GM19035 (cell line): ENCODE measurements around the gene CHCHD4.

ENCODE experiments used
- ATAC-seq: cut with Tn5 transposase; IDR thresholded peaks from one replicate; pipeline ENCODE4 v1.9.1; 2021; ENCODE audit not compliant: unreplicated experiment

Gene CHCHD4

DNA sequence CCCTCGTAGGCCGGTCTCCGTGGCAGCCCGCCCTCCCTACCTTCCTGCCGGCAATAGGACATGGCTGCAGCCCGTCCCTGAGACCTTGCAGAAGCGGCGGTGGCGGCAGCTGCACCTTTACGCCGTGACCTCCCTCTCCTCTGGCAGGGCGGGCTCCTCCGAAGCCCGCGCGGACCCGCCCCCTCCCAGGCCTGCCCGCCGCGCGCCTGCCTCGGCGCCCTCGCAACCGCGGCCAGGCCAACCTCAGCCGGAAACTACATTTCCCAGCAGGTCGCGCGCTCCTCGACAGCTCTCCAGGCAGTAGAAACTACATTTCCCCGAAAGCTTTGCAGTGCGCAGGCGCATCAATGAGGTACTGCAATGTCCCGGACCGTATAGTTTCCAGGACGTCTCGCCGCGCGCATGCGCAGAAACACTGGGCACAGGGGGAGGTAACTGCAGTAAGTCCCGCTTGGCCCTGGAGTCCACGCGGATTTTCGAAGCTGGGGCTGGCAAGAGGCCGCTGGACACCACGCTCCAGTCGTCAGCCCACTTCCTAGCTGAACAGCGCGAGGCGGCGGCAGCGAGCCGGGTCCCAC lies at the start of gene CHCHD4, which contains the start of gene TMEM43:
Gene CHCHD4, minus strand, starts transcription at position 256 of the 578 bp plus-strand sequence. Its CDS starts 194 bp downstream, at position 62.
Gene TMEM43, plus strand, starts transcription at position 438 of the 578 bp plus-strand sequence. CDS start 142 bp downstream, outside the sequence.
- peak; percentile 82 for ATAC-seq

DNA sequence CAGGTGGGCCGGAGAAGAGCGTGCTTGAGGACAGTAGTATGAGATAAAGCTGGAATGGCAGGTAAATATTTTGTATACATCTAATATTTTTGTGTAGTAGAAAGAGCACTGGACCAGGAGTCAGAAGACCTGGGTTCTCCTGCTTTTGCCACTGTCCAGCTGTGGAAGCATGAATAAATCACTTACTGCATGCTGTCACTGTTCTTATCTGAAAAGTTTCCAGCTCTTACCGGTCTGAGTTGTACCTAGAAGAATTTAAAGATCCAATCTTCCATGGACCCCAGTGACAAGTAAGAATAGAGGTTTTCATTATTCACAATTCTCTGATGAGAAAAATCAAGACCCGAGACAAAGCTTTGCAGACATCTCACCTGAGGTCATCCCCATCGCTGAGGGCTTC lies 47.8 kb upstream of the CHCHD4 start:
- ATAC-seq: no peak

DNA sequence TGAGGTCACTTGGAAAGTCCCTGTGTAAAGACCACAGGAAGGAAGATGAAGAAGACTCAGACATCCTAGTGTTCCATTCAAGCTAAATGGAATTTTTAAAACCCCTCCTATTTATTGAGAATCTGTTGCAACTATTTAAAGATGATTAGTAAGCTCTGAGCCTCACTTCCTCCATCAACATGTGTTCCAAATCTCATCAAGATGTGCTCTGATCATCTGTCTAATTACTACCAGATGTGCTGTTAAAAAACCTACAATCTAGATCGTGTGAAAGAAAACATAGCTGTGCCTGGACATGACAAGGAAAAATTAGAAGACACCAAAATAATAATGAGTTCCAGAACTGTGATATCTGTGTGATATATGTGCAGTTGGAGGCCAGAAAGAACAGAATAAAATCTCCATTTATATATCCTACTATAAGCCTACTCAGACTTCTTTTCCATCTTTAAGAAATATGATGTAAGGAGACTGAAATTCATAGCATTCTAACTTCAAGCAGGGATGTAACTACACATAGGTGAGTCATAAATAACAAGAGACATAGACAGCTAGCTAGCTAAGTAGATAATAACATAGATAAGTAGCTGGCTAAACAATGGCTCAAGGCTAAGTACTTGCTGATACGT lies 46.0 kb upstream of the CHCHD4 start:
- ATAC-seq: no peak

GRCh38 chr3:14169871-14170270 lies 45.2 kb upstream of the CHCHD4 start:
- ATAC-seq: no peak

DNA sequence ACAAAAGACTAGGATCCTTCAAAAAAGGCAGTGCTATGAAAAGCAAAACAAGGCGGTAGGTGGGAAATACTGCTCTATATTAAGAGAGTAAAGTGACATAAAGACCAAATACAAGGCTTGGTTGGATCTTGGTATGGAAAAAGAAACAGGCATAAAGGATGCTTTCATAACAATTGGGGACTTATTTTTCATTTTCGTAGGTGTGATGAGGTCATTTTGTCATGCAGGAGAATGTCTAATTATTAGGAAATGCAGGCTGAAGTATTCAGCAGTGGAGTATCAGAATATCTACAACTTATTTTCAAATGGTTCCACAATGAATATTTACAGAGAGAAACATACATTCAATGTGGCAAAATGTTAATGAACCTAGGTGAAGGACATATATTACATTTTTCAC lies 44.8 kb upstream of the CHCHD4 start:
- no peak for ATAC-seq

GRCh38 chr3:14166877-14167603 lies 42.4 kb upstream of the CHCHD4 start:
- no peak for ATAC-seq

DNA sequence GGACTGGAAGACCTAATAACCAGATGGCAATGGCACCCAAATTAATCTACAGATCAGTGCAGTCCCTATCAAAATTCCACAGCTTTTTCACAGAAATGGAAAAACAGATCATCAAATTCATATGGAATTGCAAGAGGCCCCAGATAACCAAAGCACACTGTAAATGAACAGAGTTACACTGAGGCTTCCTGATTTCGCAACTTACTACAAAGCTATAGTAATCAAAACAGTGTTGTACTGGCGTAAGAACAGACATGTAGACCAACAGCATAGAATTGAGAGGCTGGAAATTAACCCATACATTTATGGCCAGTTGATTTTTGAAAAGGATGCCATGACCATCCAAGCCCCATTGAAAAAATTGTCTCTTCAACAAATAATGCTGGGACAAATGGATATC lies 37.5 kb upstream of the CHCHD4 start:
- ATAC-seq: no peak

- ATAC-seq: no peak
Observed at GRCh38 chr3:14161282-14161681, 36.6 kb upstream of the CHCHD4 start.

DNA sequence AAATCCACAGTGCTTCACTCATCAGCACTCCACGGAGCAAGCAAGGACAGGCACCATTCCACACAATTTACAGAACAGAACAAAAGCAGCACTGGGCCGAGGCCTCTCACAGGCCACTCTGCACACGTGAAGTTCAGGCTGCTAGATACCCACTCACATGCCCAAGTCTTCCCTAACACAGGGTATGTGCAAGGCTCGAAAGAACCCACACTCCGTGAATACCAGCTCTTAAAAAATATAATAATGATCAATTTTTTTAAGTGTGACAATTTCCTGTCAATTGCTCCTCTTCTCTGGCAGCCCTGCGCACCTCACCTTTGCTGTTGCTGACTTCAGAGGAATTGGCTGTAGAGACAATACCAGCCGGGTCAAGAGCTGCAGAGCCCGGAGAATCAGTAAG lies 34.8 kb upstream of the CHCHD4 start:
- ATAC-seq: no peak

DNA sequence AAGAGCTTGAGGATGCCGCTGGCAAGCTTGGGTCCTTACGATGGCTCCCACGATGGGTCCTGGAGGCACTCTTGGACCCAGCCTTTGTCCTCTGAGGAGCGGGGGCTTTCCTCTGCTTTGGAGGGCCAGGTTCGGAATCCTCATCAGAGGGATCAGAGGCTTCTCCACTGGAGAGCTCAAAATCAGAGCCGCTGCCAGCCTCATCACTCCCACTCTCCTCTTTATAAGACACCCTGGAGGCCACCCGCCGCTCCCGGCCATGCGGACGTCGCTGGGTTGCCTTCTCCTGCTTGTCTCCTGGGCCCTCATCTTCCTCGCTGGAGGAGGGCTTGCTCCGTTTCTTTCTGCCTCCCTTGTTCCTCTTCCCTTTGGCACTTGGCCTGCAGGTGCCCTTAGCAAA lies 33.7 kb upstream of the CHCHD4 start:
- no peak for ATAC-seq

DNA sequence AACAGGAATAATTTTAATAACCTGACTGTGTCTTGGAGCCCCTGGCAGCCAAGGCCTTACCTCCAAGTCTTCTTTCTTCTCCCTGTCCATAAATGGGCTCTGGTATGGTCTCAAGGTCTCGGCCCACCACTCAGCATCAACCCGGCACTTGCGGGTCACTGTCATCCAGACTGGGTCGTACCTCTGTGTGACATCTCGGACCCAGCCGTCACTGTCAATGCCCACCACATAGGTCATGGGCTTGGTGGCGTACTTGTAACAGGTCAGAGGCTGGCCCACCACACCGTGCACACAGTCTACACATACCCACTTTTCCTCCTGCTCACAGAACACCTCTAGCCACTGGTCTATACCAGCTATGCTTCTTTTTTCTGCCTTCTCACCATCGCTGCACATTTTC lies 33.3 kb upstream of the CHCHD4 start:
- ATAC-seq: no peak

DNA sequence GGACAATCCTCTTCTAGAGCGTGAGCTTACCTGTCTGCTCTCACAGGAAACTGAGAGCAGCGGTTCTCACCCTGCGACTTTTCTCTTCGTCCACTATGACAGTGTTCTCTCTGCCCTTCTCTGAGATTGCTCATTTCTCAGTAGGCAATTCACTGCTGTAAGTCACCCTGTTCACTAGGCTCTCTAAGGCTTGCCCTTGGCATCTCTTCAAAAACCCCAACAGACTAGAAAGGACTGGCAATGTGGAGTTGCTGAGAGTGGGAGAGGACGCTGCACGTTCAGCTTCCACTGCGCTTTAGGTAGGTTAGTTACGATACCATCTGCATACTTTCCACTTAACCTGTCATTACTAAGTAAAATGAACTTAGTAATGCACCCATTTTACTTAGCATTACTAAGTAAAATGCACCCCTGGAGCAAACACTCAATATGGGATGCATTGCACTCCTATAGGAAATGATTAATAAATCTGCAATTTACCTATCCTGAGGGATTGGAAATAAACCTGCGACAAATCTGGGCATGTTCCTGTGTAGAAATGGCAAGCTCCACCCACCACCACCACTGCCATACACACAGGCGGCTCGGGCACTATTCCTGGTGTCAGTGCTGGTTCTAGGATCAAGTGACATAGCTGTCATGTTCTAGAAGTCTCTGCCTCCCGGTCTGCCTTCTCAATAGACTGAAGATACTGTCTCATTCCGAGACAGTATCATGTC lies 32.3 kb upstream of the CHCHD4 start:
- ATAC-seq: no peak

- ATAC-seq: no peak
Observed at GRCh38 chr3:14156201-14156600, 31.5 kb upstream of the CHCHD4 start.

DNA sequence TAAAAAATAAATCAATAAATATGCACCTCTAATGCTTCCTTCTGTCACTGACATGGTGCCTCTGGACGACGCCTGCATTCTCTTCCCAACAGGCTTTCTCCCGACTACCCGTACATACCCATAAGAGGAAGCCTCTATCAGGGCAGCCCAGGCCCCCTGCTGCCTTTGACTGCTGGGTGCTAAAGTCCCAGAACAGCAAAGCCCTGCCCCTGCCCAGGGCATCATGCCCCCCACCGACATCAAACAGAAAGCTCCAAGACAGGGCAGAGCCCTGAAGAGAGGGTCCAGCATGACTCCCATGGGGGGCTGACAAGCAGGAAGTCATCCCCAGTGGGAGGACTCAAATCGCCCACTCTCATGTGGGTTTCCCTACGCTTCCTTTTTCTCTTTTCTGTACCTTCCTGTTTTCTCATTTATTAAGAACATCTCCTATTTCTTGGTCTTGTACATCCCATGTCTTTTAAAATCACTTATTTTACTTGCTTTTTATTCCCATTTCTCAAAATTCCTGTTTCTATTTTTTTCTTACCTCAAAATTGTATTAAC lies 30.3 kb upstream of the CHCHD4 start:
- ATAC-seq: no peak

- ATAC-seq: no peak
Observed at GRCh38 chr3:14154276-14154675, 29.6 kb upstream of the CHCHD4 start.

GRCh38 chr3:14153663-14154062 lies 29.0 kb upstream of the CHCHD4 start:
- ATAC-seq: no peak

DNA sequence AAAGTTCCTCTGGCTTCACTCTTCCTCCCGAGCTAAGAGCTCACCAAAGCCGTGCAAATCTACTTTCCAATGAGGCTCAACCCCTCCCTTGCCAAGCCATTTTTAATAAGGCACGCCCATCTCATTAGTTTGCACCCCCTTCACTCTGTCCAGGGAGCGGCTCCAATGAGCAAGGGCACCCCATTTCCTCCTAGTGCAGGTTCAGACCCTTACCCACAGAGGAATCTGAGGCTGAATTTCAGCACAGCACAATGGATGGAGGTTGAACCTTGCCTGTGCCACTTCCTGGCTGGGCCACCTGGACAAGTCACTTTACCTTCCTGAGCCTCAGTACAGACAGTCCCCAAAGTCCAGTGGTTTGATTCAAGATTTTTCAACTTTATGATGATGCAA lies 28.3 kb upstream of the CHCHD4 start:
- no peak for ATAC-seq

DNA sequence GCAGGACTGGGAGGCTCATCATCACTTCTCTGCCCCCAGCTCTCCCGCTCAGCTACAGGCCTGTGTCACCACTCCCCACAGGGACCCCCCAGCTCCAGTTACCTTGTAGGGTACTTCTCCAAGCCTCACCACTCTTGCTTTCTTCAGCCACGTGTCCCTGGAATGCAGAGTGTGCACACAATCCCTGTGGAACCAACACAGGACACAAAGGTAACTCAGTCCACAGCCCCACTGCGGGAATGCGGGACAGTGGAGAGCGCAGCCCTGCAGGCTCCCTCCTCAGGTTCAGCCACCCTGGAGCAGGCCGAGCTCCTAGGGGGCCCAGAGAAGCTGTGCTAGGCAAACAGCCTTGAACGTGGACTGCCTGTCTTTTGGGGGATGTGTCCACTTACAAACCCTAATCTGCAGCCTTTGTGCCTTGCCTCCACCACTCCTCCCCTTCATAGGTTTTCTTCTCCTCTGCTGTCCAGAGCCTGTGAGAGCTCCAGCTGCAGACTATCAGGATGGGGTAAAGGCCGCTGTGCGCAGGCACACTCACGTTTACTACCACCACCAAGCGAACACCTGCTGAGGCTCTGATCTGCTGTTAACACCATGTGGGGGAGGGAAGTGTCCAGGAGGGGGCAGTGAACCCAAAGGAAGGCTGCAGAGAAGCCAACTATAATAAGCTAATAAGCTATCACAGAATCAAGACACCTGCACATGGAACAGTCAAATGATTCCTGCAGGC lies 27.7 kb upstream of the CHCHD4 start:
- ATAC-seq: no peak

DNA sequence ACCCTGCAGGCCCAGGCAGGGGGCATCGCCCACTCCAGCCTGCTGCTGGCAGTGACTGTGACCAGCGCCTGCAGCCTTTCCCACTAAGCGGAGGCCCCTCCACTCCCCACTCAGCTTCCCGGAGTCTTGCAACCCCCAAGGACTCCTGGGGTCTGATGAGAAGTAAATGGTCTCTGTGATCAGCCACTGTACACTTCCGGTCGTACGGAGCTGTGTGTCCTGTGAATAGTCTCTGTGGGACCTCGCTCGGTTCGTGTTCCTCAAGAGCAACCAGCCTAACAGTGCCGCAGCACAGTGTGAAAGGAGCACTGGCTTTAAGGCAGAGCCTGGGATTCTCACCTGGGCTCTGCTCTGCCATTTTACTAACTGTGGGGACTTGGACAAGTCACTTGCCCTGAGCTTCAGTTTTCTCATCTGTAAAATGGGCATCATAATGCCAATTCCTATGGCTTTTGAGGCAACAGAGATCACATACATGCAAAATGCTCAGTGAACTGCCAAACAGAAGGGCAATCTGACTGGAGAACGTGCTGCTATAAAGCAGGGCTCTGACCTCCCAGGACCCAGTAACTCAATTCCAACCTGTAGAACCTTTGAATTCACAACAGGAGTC lies 26.9 kb upstream of the CHCHD4 start:
- no peak for ATAC-seq

DNA sequence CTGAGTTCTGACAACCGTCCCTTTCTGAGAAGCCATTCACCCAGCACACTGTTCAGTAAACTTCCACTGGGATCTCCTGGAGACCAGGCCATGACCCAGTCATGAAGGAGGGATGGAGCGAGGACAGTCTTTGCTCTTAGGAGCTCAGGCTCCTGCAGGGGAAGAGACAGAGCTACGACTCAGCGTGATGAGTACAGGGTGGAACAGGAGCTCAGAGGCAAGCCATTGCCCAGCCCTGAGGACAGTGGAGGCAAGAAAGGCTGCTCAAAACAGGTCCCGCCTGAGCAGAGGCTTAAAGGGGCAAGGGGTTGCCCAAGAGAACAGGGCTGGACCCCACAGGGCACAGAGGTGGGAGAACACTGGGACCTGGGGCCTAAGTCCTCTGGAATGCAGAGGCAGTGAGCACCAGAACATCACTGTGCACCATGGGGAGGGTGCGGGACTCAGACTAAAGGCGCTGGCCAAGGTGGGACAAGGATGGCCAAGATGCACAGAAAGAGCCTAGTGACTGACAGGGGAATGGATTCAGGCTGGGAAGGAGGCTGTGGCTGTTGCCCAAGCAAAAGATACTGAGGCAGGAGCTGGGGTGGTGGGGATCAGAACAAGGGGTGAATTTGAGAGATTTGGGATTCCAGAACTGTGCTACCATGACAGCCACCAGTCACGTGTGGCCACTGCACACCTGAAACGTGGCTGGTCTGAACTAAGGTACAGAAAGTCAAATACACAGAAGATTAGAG lies 26.0 kb upstream of the CHCHD4 start:
- no peak for ATAC-seq
